ENCODE measurements around the gene ULK4.
"Not testable (repeated sequence)": the region's sequence is repeated elsewhere in the genome, so short reads cannot be mapped to it uniquely, and the experiment has no call there.

ULK4 gene

DNA sequence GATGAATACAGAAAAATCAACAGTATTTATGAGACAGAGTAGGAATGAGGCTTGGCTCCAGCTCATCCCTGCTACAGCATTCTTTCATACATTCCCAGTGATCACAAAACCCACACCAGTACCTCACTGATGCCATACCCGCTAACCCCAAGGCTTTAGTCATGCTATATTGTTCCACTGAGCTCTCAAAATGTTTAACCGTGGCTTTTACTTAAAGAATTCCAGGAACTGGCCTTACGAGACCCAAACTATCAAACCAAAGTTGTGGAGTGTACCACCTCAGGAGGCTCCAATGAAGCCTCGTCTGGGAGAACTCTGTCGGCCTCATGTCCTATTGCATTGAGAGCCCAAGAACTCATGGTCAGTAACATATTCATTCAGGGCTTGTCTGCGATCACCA is 278.9 kb downstream of the ULK4 start:
- DNase-seq (ENCODE audit: extremely low spot score) = no peak
- ChIA-PET POLR2A (no interaction called here), CTCF (no interaction called here)

DNA sequence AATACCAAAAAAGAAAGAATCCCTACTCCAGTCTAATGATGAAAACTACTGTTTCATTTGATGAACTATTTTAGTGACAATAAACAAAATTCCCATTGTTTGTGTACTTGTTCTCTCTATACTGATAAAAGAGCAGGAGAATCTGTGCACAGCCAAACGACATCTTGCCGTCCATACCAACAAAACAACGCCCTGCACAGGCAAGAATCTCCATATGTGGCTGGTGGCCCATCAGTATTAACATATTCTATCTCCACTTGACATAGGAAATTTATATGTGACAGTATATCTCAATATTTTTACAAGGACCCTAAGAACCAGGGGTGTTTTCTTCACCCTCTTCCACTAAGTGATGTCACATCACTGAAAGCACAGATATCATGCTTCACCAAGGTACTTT is 279.5 kb downstream of the ULK4 start:
- DNase-seq (ENCODE audit: extremely low spot score) = no peak
- POLR2A ChIA-PET = no interaction called here
- TF ChIP-seq LEF1 (IDR thresholded peaks at IDR 0.05; ENCODE audit: borderline replicate concordance) (no peak), HDGF (IDR thresholded peaks at IDR 0.05; ENCODE audit: borderline replicate concordance) (no peak), BHLHE40 (IDR thresholded peaks at IDR 0.05; ENCODE audit: borderline replicate concordance) (no peak), ZNF384 (IDR thresholded peaks at IDR 0.05) (no peak), NFRKB (IDR thresholded peaks at IDR 0.05) (no peak)
- CTCF ChIA-PET = no interaction called here

More for the DNA sequence above, 278.9 kb downstream of the ULK4 start:
- TF ChIP-seq ZNF384 (IDR thresholded peaks at IDR 0.05) (no peak), LEF1 (IDR thresholded peaks at IDR 0.05; ENCODE audit: borderline replicate concordance) (no peak), BHLHE40 (IDR thresholded peaks at IDR 0.05; ENCODE audit: borderline replicate concordance) (no peak), L3MBTL2 (conservative IDR thresholded peaks at IDR 0.05) (no peak), CTBP1 (IDR thresholded peaks at IDR 0.05; ENCODE audit: borderline replicate concordance) (no peak), TARDBP (IDR thresholded peaks at IDR 0.05) (no peak), ARNT (IDR thresholded peaks at IDR 0.05) (no peak), FOXA1 (IDR thresholded peaks at IDR 0.05) (no peak), SP1 (IDR thresholded peaks at IDR 0.05) (no peak), HDGF (IDR thresholded peaks at IDR 0.05; ENCODE audit: borderline replicate concordance) (no peak), SUZ12 (IDR thresholded peaks at IDR 0.05) (no peak)
- TF ChIP-seq, protein P1, sequence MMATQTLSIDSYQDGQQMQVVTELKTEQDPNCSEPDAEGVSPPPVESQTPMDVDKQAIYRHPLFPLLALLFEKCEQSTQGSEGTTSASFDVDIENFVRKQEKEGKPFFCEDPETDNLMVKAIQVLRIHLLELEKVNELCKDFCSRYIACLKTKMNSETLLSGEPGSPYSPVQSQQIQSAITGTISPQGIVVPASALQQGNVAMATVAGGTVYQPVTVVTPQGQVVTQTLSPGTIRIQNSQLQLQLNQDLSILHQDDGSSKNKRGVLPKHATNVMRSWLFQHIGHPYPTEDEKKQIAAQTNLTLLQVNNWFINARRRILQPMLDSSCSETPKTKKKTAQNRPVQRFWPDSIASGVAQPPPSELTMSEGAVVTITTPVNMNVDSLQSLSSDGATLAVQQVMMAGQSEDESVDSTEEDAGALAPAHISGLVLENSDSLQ (IDR thresholded peaks at IDR 0.05) = no peak

DNA sequence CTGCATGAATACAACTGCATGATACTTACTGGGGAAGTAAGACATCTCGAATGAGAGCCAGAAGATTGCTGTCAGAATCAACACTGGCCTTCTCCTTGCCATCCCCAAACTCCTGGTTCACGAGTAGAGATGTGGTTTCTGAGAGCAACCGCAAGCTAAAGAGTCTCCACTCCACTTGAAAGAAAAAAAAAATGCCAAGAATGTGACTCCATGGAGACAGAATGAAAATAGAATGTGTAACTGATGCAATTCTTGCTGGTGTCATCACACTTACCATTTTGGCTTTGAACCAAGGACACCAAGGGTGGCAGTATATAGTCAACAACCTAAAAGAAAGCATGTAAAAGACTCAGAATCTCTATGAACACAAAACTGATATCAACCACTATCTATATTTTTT is 280.4 kb downstream of the ULK4 start:
- ChIA-PET POLR2A (no interaction called here), CTCF (interaction anchor here (0.6 kb wide), 1 partner anchor 103 kb away, joined by 3 read pairs; no protein-coding TSS in a partner anchor)
- TF ChIP-seq ELF4 (IDR thresholded peaks at IDR 0.05) = no peak
- no peak for TF ChIP-seq SP1 (IDR thresholded peaks at IDR 0.05)
- TF ChIP-seq HDGF (IDR thresholded peaks at IDR 0.05; ENCODE audit: borderline replicate concordance) = no peak
- no peak for TF ChIP-seq BHLHE40 (IDR thresholded peaks at IDR 0.05; ENCODE audit: borderline replicate concordance)
- no peak for TF ChIP-seq FOXK2 (IDR thresholded peaks at IDR 0.05)
- no peak for TF ChIP-seq LEF1 (IDR thresholded peaks at IDR 0.05; ENCODE audit: borderline replicate concordance)
- no peak for TF ChIP-seq NFRKB (IDR thresholded peaks at IDR 0.05)
- TF ChIP-seq L3MBTL2 (conservative IDR thresholded peaks at IDR 0.05) = no peak
- TF ChIP-seq CTBP1 (IDR thresholded peaks at IDR 0.05; ENCODE audit: borderline replicate concordance) = no peak
- no peak for TF ChIP-seq TARDBP (IDR thresholded peaks at IDR 0.05)
- TF ChIP-seq FOXA1 (IDR thresholded peaks at IDR 0.05) = no peak
- TF ChIP-seq SUZ12 (IDR thresholded peaks at IDR 0.05) = no peak
- TF ChIP-seq ZNF384 (IDR thresholded peaks at IDR 0.05) = no peak
- TF ChIP-seq ARNT (IDR thresholded peaks at IDR 0.05) = no peak
- no peak for TF ChIP-seq FOXM1 (IDR thresholded peaks at IDR 0.05; ENCODE audit: borderline replicate concordance)
- TF ChIP-seq, protein P1 (IDR thresholded peaks at IDR 0.05) = no peak
- no peak for DNase-seq (ENCODE audit: extremely low spot score)

DNA sequence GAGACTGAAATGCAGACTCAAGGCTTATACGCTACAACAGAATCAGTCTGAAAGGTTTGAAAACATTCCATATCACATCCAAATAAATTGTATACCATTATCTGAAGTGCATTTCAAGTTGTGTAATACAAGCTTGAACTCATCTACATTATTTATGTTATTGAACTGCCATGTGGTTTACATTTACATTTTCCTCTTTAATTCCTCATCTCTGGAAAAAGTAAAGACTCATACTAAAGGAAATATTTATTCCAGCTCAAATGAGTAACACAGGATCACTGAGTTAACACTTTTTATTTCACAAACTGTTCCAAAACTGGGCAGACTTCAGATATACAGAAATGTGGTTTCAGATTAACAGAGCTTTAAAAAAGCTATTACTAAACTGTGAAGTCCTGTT is 282.5 kb downstream of the ULK4 start:
- POLR2A ChIA-PET = no interaction called here
- TF ChIP-seq SUZ12 (IDR thresholded peaks at IDR 0.05) (no peak), TARDBP (IDR thresholded peaks at IDR 0.05) (no peak), ELF4 (IDR thresholded peaks at IDR 0.05) (no peak), HDGF (IDR thresholded peaks at IDR 0.05; ENCODE audit: borderline replicate concordance) (no peak), ZNF384 (IDR thresholded peaks at IDR 0.05) (no peak), L3MBTL2 (conservative IDR thresholded peaks at IDR 0.05) (no peak), CTBP1 (IDR thresholded peaks at IDR 0.05; ENCODE audit: borderline replicate concordance) (no peak), LEF1 (IDR thresholded peaks at IDR 0.05; ENCODE audit: borderline replicate concordance) (no peak), SP1 (IDR thresholded peaks at IDR 0.05) (no peak), NFRKB (IDR thresholded peaks at IDR 0.05) (no peak), FOXA1 (IDR thresholded peaks at IDR 0.05) (no peak), BHLHE40 (IDR thresholded peaks at IDR 0.05; ENCODE audit: borderline replicate concordance) (no peak), FOXM1 (IDR thresholded peaks at IDR 0.05; ENCODE audit: borderline replicate concordance) (no peak), FOXK2 (IDR thresholded peaks at IDR 0.05) (no peak), ARNT (IDR thresholded peaks at IDR 0.05) (no peak)
- TF ChIP-seq, protein P1 (IDR thresholded peaks at IDR 0.05) = no peak
- CTCF ChIA-PET = interaction anchor here (0.6 kb wide), 1 partner anchor 386 kb away, joined by 3 read pairs; no protein-coding TSS in a partner anchor
- no peak for DNase-seq (ENCODE audit: extremely low spot score)

DNA sequence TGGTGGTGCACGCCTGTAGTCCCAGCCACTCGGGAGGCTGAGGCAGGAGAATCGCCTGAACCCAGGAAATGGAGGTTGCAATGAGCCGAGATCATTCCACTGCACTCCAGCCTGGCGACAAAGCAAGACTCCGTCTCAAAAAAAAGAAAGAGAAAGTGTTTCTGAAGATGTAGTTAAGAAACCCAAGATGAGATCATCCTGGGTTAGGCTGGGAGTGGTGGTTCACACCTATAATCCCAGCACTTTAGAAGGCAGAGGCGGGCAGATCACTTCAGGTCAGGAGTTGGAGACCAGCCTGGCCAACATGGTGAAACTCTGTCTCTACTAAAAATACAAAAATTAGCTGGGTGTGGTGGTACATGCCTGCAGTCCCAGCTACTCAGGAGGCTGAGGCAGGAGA is 286.8 kb downstream of the ULK4 start:
- CTCF ChIA-PET; DNase-seq (ENCODE audit: extremely low spot score); POLR2A ChIA-PET: not testable (repeated sequence)

DNA sequence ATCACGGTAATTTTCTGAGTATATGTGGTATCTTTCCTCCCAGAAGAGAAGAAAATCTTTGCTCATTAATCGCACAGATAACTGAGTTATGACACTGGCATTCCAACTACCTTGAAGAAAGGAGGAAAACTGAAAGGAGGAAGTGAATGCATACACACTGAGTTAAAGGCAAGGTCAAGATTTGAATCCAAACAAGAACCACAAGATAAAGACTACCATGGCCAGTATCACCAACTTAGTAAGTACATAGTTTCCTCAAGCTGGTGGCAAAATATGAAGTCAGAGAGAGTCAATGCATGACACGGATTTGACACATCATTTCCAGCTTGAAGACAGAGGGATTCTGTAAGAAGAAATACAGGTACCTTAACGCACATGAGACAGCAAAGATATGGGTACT is 287.5 kb downstream of the ULK4 start:
- no peak for TF ChIP-seq BHLHE40 (IDR thresholded peaks at IDR 0.05; ENCODE audit: borderline replicate concordance)
- TF ChIP-seq FOXK2 (IDR thresholded peaks at IDR 0.05) = no peak
- TF ChIP-seq ARNT (IDR thresholded peaks at IDR 0.05) = no peak
- no peak for TF ChIP-seq FOXM1 (IDR thresholded peaks at IDR 0.05; ENCODE audit: borderline replicate concordance)
- no peak for TF ChIP-seq SUZ12 (IDR thresholded peaks at IDR 0.05)
- no peak for TF ChIP-seq TARDBP (IDR thresholded peaks at IDR 0.05)
- no peak for TF ChIP-seq SP1 (IDR thresholded peaks at IDR 0.05)
- no peak for TF ChIP-seq CTBP1 (IDR thresholded peaks at IDR 0.05; ENCODE audit: borderline replicate concordance)
- no peak for TF ChIP-seq FOXA1 (IDR thresholded peaks at IDR 0.05)
- no peak for TF ChIP-seq NFRKB (IDR thresholded peaks at IDR 0.05)
- TF ChIP-seq, protein P1 (IDR thresholded peaks at IDR 0.05) = no peak
- TF ChIP-seq L3MBTL2 (conservative IDR thresholded peaks at IDR 0.05) = no peak
- DNase-seq (ENCODE audit: extremely low spot score) = no peak
- ChIA-PET POLR2A (no interaction called here), CTCF (no interaction called here)
